IMR-90 (cell line): ENCODE data around the gene GMPPA. TPM values are rescaled to one million over a fixed set of nuclear protein-coding genes. Genes with fewer than 3 reads are reported as not detected.

Source experiments
- ATAC-seq: fragments of 200-7000 bp; cut with Tn5 transposase; 2 replicates; pipeline ENCODE4 v1.9.1; 2020; ENCODE audit warnings: low read depth, mild to moderate bottlenecking, moderate library complexity
- BruUV-seq: library from RNA; stranded (reverse); fragments of 400-500 nt; replicated peaks from 2 replicates; lab custom pipeline; 2021; lab: Mats Ljungman, UMichigan
- CTCF ChIA-PET: fragments of 300-600 bp; formaldehyde crosslinking; extraction: SDS; loops from one replicate; lab custom pipeline; 2021; ENCODE audit warnings: antibody characterized with exemption; lab: Yijun Ruan, JAX
- POLR2A ChIA-PET: fragments of 300-600 bp; sonication (Branson Sonifier 250); formaldehyde crosslinking; loops from one replicate; lab custom pipeline; 2022; ENCODE audit warnings: antibody characterized with exemption; ENCODE audit not compliant: unreplicated experiment; lab: Charles Lee
- DNase-seq: peaks from one replicate; pipeline ENCODE4 v3.0.0; 2013
- H2AFZ ChIP-seq: replicated peaks from 2 replicates; pipeline ENCODE3; 2013; ENCODE audit warnings: low read length, mild to moderate bottlenecking; ENCODE audit not compliant: poor library complexity
- H2AK5ac ChIP-seq: 2 replicates; pipeline ENCODE4 v1.6.1; 2013; ENCODE audit warnings: low read depth, low read length, inconsistent platforms
- H2AK9ac ChIP-seq: replicated peaks from 2 replicates; pipeline ENCODE3; 2013; ENCODE audit warnings: mild to moderate bottlenecking, low read depth, low read length, moderate library complexity; ENCODE audit not compliant: poor library complexity
- H2BK120ac ChIP-seq: 2 replicates; pipeline ENCODE4 v1.6.1; 2013; ENCODE audit warnings: low read depth, low read length, inconsistent platforms
- H2BK15ac ChIP-seq: 3 replicates; pipeline ENCODE4 v1.6.1; 2013; ENCODE audit warnings: low read depth, low read length, inconsistent platforms
- H2BK20ac ChIP-seq: 2 replicates; pipeline ENCODE4 v1.6.1; 2013; ENCODE audit warnings: low read depth, mild to moderate bottlenecking, inconsistent platforms, low read length, moderate library complexity
- H2BK5ac ChIP-seq: 2 replicates; pipeline ENCODE4 v1.6.1; 2013; ENCODE audit warnings: mild to moderate bottlenecking, low read depth, low read length, inconsistent platforms; ENCODE audit not compliant: poor library complexity, severe bottlenecking
- H3K14ac ChIP-seq: replicated peaks from 2 replicates; pipeline ENCODE4 v1.6.1; 2013; ENCODE audit warnings: low read depth, low read length, inconsistent platforms
- H3K18ac ChIP-seq: 2 replicates; pipeline ENCODE4 v1.6.1; 2013; ENCODE audit warnings: low read depth, low read length, control low read depth
- H3K23ac ChIP-seq: 2 replicates; pipeline ENCODE4 v1.6.1; 2013; ENCODE audit warnings: low read depth, low read length, inconsistent platforms
- H3K27ac ChIP-seq: 2 replicates; pipeline ENCODE4 v1.5.1; 2013; ENCODE audit warnings: mild to moderate bottlenecking, control low read depth, low read length; ENCODE audit not compliant: insufficient read depth
- H3K27me3 ChIP-seq: 2 replicates; pipeline ENCODE4 v1.6.1; 2013; ENCODE audit warnings: low read length; ENCODE audit not compliant: control insufficient read depth, insufficient read depth
- H3K36me3 ChIP-seq: 2 replicates; pipeline ENCODE4 v1.6.1; 2013; ENCODE audit warnings: low read length, mixed read lengths; ENCODE audit not compliant: control insufficient read depth, insufficient read depth
- H3K4ac ChIP-seq: 2 replicates; pipeline ENCODE4 v1.6.1; 2013; ENCODE audit warnings: low read depth, low read length, inconsistent platforms
- H3K4me1 ChIP-seq: 2 replicates; pipeline ENCODE4 v1.6.1; 2013; ENCODE audit warnings: low read length, mixed read lengths; ENCODE audit not compliant: control insufficient read depth, insufficient read depth
- H3K4me2 ChIP-seq: 2 replicates; pipeline ENCODE4 v1.6.1; 2013; ENCODE audit warnings: low read depth, mild to moderate bottlenecking, control low read depth, low read length, moderate library complexity
- H3K4me3 ChIP-seq: 2 replicates; pipeline ENCODE4 v1.5.1; 2013; ENCODE audit warnings: low read depth, mild to moderate bottlenecking, control low read depth, low read length, moderate library complexity; ENCODE audit not compliant: insufficient read depth
- H3K56ac ChIP-seq: 2 replicates; pipeline ENCODE4 v1.6.1; 2013; ENCODE audit warnings: low read length, inconsistent platforms; ENCODE audit not compliant: insufficient read depth; ENCODE audit errors: extremely low read depth
- H3K79me1 ChIP-seq, 2 experiments: 2 replicates each; pipeline ENCODE4 v1.6.1; 2013; ENCODE audit warnings: low read length in 2 of 2, inconsistent platforms in 1 of 2, low read depth in 1 of 2
- H3K9ac ChIP-seq: 2 replicates; pipeline ENCODE4 v1.6.1; 2013; ENCODE audit warnings: low read depth, low read length, control low read depth
- H3K9me1 ChIP-seq: 2 replicates; pipeline ENCODE4 v1.6.1; 2013; ENCODE audit warnings: low read length, inconsistent platforms; ENCODE audit not compliant: insufficient read depth
- H3K9me3 ChIP-seq: 2 replicates; pipeline ENCODE4 v1.6.1; 2013; ENCODE audit warnings: low read length; ENCODE audit not compliant: control insufficient read depth, insufficient read depth
- H4K20me1 ChIP-seq: 2 replicates; pipeline ENCODE4 v1.6.1; 2013; ENCODE audit warnings: low read length, inconsistent platforms; ENCODE audit not compliant: insufficient read depth
- H4K5ac ChIP-seq: 2 replicates; pipeline ENCODE4 v1.6.1; 2013; ENCODE audit warnings: mild to moderate bottlenecking, low read depth, low read length, control low read depth
- H4K8ac ChIP-seq, 2 experiments: 2 replicates each; pipeline ENCODE4 v1.6.1; 2013; ENCODE audit warnings: low read depth in 2 of 2, low read length in 2 of 2, control low read depth in 1 of 2, inconsistent platforms in 1 of 2
- H4K91ac ChIP-seq: 2 replicates; pipeline ENCODE4 v1.6.1; 2013; ENCODE audit warnings: low read depth, low read length, inconsistent platforms; ENCODE audit not compliant: insufficient read depth
- BHLHE40 ChIP-seq: fragments of 150-350 bp; IDR thresholded peaks from 2 replicates; pipeline ENCODE4 v1.6.1; 2016; ENCODE audit warnings: mild to moderate bottlenecking, low read depth, low read length
- MXI1 ChIP-seq: IDR thresholded peaks from 2 replicates; pipeline ENCODE4 v1.6.1; 2012; ENCODE audit warnings: low read depth, mild to moderate bottlenecking, low read length, moderate library complexity, borderline replicate concordance
- NFE2L2 ChIP-seq: fragments of 150-350 bp; IDR thresholded peaks from 2 replicates; pipeline ENCODE4 v1.6.1; 2016; ENCODE audit warnings: low read depth, mild to moderate bottlenecking, low read length
- WGBS, 2 experiments: methylation state at CpG; one replicate each; pipeline versions ENCODE4 v1.1.5 to v1.1.7; 2013; ENCODE audit warnings: missing lambda C conversion rate in 2 of 2; ENCODE audit not compliant: insufficient read length in 1 of 2; ENCODE audit errors: extremely low coverage in 2 of 2; 5-methylcytosine and 5-hydroxymethylcytosine counted together
- dilution Hi-C: fragments of 300-500 bp; cut with HindIII; formaldehyde crosslinking; loops from one replicate; pipeline ENCODE4 v1.14.3; 2018; ENCODE audit warnings: low sequenced_read_pairs; ENCODE audit not compliant: unreplicated experiment
- in situ Hi-C: fragments of 300-500 bp; cut with MboI; formaldehyde crosslinking; loops from 3 replicates; pipeline ENCODE4 v1.14.3; 2019; ENCODE audit warnings: low sequenced_read_pairs, inconsistent platforms, mixed read lengths
- intact Hi-C: fragments of 100-400 bp; cut with micrococcal nuclease; formaldehyde crosslinking; loops from 2 replicates; pipeline ENCODE4 v1.10.0; 2022
- polyA plus RNA-seq, 3 experiments: library from polyadenylated mRNA; depleted of rRNA; stranded (reverse); fragments of >200 nt; gene quantifications; 2 replicates each; pipeline ENCODE4 v1.2.3, GENCODE V29; 2012; ENCODE audit warnings: low replicate concordance in 1 of 3
- total RNA-seq: library from RNA; depleted of rRNA; stranded (reverse); fragments of >200 nt; gene quantifications from 2 replicates; pipeline ENCODE4 v1.2.3, GENCODE V29; 2012

Gene GMPPA
- total and polyA plus RNA-seq, 2 of the 4 experiments (the other 2 are of a cell fraction): 103 to 134 TPM

GRCh38 chr2:219533930-219534661 lies 35.4 kb downstream of the GMPPA start:
- intact Hi-C loops: loop anchor here (5.0 kb wide), 1 partner anchor 237 kb away; no protein-coding TSS in a partner anchor
- Histone ChIP-seq H3K56ac (no peak overlapping the region), H3K9me1 (no peaks in the 10 kb centered on the region), H3K9ac (no peak overlapping the region), H3K36me3 (peaks cover 2% of the 10 kb centered on the region; the same call in 1 of the 2 replicates), H3K79me1 (peaks cover 0 to 7% of the 10 kb centered on the region in 2 experiments; a peak in 1 of 4 replicates), H2AK5ac (no peak overlapping the region), H4K20me1 (0 out of 2 replicates have a peak, but pooled peaks cover 3% of the 10 kb centered on the region), H3K23ac (no peak overlapping the region), H3K4ac (no peak overlapping the region), H4K91ac (no peak overlapping the region), H3K27me3 (peaks cover 31% of the 10 kb centered on the region), H2AK9ac (no peak overlapping the region), H3K14ac (no peak overlapping the region), H4K8ac (no peak overlapping the region), H3K18ac (no peak overlapping the region), H2BK15ac (no peak overlapping the region), H2BK5ac (no peak overlapping the region), H4K5ac (no peak overlapping the region), H3K4me2 (no peak overlapping the region), H3K27ac (no peak overlapping the region), H3K4me3 (no peak overlapping the region), H2BK20ac (no peak overlapping the region), H2BK120ac (no peak overlapping the region), H3K4me1 (peaks cover 15% of the 10 kb centered on the region), H3K9me3 (no peaks in the 10 kb centered on the region), H2AFZ (no peak overlapping the region)
- ATAC-seq (no peak), DNase-seq (no peak)
- no TSS peak for BruUV-seq
- dilution Hi-C loops: no loop called here
- in situ Hi-C loops: loop anchor here (5.0 kb wide), 1 partner anchor 132 kb away; no protein-coding TSS in a partner anchor
- no peak for TF ChIP-seq MXI1
- no peak for TF ChIP-seq BHLHE40
- TF ChIP-seq NFE2L2: no peak
- CTCF ChIA-PET: interaction anchor here (1.1 kb wide), 1 partner anchor 156 kb away, joined by 3 read pairs; no protein-coding TSS in a partner anchor
- POLR2A ChIA-PET: no interaction called here
- WGBS, 2 experiments: 86% methylated on average over 1 of the region's 6 CpGs; no CpG with 5 or more reads in 1 of the 2 experiments
